IMR-90 (cell line): ENCODE measurements around the gene NKAIN1. TPM values are rescaled to one million over a fixed set of nuclear protein-coding genes. Genes with fewer than 3 reads are reported as not detected.

ENCODE experiments used
- ATAC-seq: fragments of 200-7000 bp; cut with Tn5 transposase; 2 replicates; pipeline ENCODE4 v1.9.1; 2020; ENCODE audit warnings: low read depth, mild to moderate bottlenecking, moderate library complexity
- BruUV-seq: library from RNA; stranded (reverse); fragments of 400-500 nt; replicated peaks from 2 replicates; lab custom pipeline; 2021; lab: Mats Ljungman, UMichigan
- CTCF ChIA-PET: fragments of 300-600 bp; formaldehyde crosslinking; extraction: SDS; loops from one replicate; lab custom pipeline; 2021; ENCODE audit warnings: antibody characterized with exemption; lab: Yijun Ruan, JAX
- POLR2A ChIA-PET: fragments of 300-600 bp; sonication (Branson Sonifier 250); formaldehyde crosslinking; loops from one replicate; lab custom pipeline; 2022; ENCODE audit warnings: antibody characterized with exemption; ENCODE audit not compliant: unreplicated experiment; lab: Charles Lee
- DNase-seq: peaks from one replicate; pipeline ENCODE4 v3.0.0; 2013
- H2AFZ ChIP-seq: replicated peaks from 2 replicates; pipeline ENCODE3; 2013; ENCODE audit warnings: low read length, mild to moderate bottlenecking; ENCODE audit not compliant: poor library complexity
- H2AK5ac ChIP-seq: 2 replicates; pipeline ENCODE4 v1.6.1; 2013; ENCODE audit warnings: low read depth, low read length, inconsistent platforms
- H2AK9ac ChIP-seq: replicated peaks from 2 replicates; pipeline ENCODE3; 2013; ENCODE audit warnings: mild to moderate bottlenecking, low read depth, low read length, moderate library complexity; ENCODE audit not compliant: poor library complexity
- H2BK120ac ChIP-seq: 2 replicates; pipeline ENCODE4 v1.6.1; 2013; ENCODE audit warnings: low read depth, low read length, inconsistent platforms
- H2BK15ac ChIP-seq: 3 replicates; pipeline ENCODE4 v1.6.1; 2013; ENCODE audit warnings: low read depth, low read length, inconsistent platforms
- H2BK20ac ChIP-seq: 2 replicates; pipeline ENCODE4 v1.6.1; 2013; ENCODE audit warnings: low read depth, mild to moderate bottlenecking, inconsistent platforms, low read length, moderate library complexity
- H2BK5ac ChIP-seq: 2 replicates; pipeline ENCODE4 v1.6.1; 2013; ENCODE audit warnings: mild to moderate bottlenecking, low read depth, low read length, inconsistent platforms; ENCODE audit not compliant: poor library complexity, severe bottlenecking
- H3K14ac ChIP-seq: replicated peaks from 2 replicates; pipeline ENCODE4 v1.6.1; 2013; ENCODE audit warnings: low read depth, low read length, inconsistent platforms
- H3K18ac ChIP-seq: 2 replicates; pipeline ENCODE4 v1.6.1; 2013; ENCODE audit warnings: low read depth, low read length, control low read depth
- H3K23ac ChIP-seq: 2 replicates; pipeline ENCODE4 v1.6.1; 2013; ENCODE audit warnings: low read depth, low read length, inconsistent platforms
- H3K27ac ChIP-seq: 2 replicates; pipeline ENCODE4 v1.5.1; 2013; ENCODE audit warnings: mild to moderate bottlenecking, control low read depth, low read length; ENCODE audit not compliant: insufficient read depth
- H3K27me3 ChIP-seq: 2 replicates; pipeline ENCODE4 v1.6.1; 2013; ENCODE audit warnings: low read length; ENCODE audit not compliant: control insufficient read depth, insufficient read depth
- H3K36me3 ChIP-seq: 2 replicates; pipeline ENCODE4 v1.6.1; 2013; ENCODE audit warnings: low read length, mixed read lengths; ENCODE audit not compliant: control insufficient read depth, insufficient read depth
- H3K4ac ChIP-seq: 2 replicates; pipeline ENCODE4 v1.6.1; 2013; ENCODE audit warnings: low read depth, low read length, inconsistent platforms
- H3K4me1 ChIP-seq: 2 replicates; pipeline ENCODE4 v1.6.1; 2013; ENCODE audit warnings: low read length, mixed read lengths; ENCODE audit not compliant: control insufficient read depth, insufficient read depth
- H3K4me2 ChIP-seq: 2 replicates; pipeline ENCODE4 v1.6.1; 2013; ENCODE audit warnings: low read depth, mild to moderate bottlenecking, control low read depth, low read length, moderate library complexity
- H3K4me3 ChIP-seq: 2 replicates; pipeline ENCODE4 v1.5.1; 2013; ENCODE audit warnings: low read depth, mild to moderate bottlenecking, control low read depth, low read length, moderate library complexity; ENCODE audit not compliant: insufficient read depth
- H3K56ac ChIP-seq: 2 replicates; pipeline ENCODE4 v1.6.1; 2013; ENCODE audit warnings: low read length, inconsistent platforms; ENCODE audit not compliant: insufficient read depth; ENCODE audit errors: extremely low read depth
- H3K79me1 ChIP-seq, 2 experiments: 2 replicates each; pipeline ENCODE4 v1.6.1; 2013; ENCODE audit warnings: low read length in 2 of 2, inconsistent platforms in 1 of 2, low read depth in 1 of 2
- H3K9ac ChIP-seq: 2 replicates; pipeline ENCODE4 v1.6.1; 2013; ENCODE audit warnings: low read depth, low read length, control low read depth
- H3K9me1 ChIP-seq: 2 replicates; pipeline ENCODE4 v1.6.1; 2013; ENCODE audit warnings: low read length, inconsistent platforms; ENCODE audit not compliant: insufficient read depth
- H3K9me3 ChIP-seq: 2 replicates; pipeline ENCODE4 v1.6.1; 2013; ENCODE audit warnings: low read length; ENCODE audit not compliant: control insufficient read depth, insufficient read depth
- H4K20me1 ChIP-seq: 2 replicates; pipeline ENCODE4 v1.6.1; 2013; ENCODE audit warnings: low read length, inconsistent platforms; ENCODE audit not compliant: insufficient read depth
- H4K5ac ChIP-seq: 2 replicates; pipeline ENCODE4 v1.6.1; 2013; ENCODE audit warnings: mild to moderate bottlenecking, low read depth, low read length, control low read depth
- H4K8ac ChIP-seq, 2 experiments: 2 replicates each; pipeline ENCODE4 v1.6.1; 2013; ENCODE audit warnings: low read depth in 2 of 2, low read length in 2 of 2, control low read depth in 1 of 2, inconsistent platforms in 1 of 2
- H4K91ac ChIP-seq: 2 replicates; pipeline ENCODE4 v1.6.1; 2013; ENCODE audit warnings: low read depth, low read length, inconsistent platforms; ENCODE audit not compliant: insufficient read depth
- CEBPB ChIP-seq: IDR thresholded peaks from 2 replicates; pipeline ENCODE4 v1.6.1; 2012; ENCODE audit warnings: low read depth, low read length, improper control_type of control experiment
- CHD1 ChIP-seq: IDR thresholded peaks from 2 replicates; pipeline ENCODE4 v1.6.1; 2012; ENCODE audit warnings: low read depth, low read length, improper control_type of control experiment
- MAFK ChIP-seq: IDR thresholded peaks from 2 replicates; pipeline ENCODE4 v1.6.1; 2012; ENCODE audit warnings: low read depth, low read length, improper control_type of control experiment
- MAZ ChIP-seq: IDR thresholded peaks from 2 replicates; pipeline ENCODE4 v1.6.1; 2012; ENCODE audit warnings: low read depth, mild to moderate bottlenecking, low read length, improper control_type of control experiment, moderate library complexity, borderline replicate concordance
- MXI1 ChIP-seq: IDR thresholded peaks from 2 replicates; pipeline ENCODE4 v1.6.1; 2012; ENCODE audit warnings: low read depth, mild to moderate bottlenecking, low read length, moderate library complexity, borderline replicate concordance
- RCOR1 ChIP-seq: IDR thresholded peaks from 2 replicates; pipeline ENCODE4 v1.6.1; 2012; ENCODE audit warnings: mild to moderate bottlenecking, low read length, improper control_type of control experiment; ENCODE audit not compliant: insufficient replicate concordance
- RFX5 ChIP-seq: IDR thresholded peaks from 2 replicates; pipeline ENCODE4 v1.8.0; 2012; ENCODE audit warnings: low read depth, mild to moderate bottlenecking, low read length, moderate library complexity
- SMC3 ChIP-seq: fragments of 150-350 bp; IDR thresholded peaks from 2 replicates; pipeline ENCODE4 v1.6.1; 2016; ENCODE audit warnings: low read depth, mild to moderate bottlenecking, antibody characterized with exemption, low read length, moderate library complexity
- WGBS, 2 experiments: methylation state at CpG; one replicate each; pipeline versions ENCODE4 v1.1.5 to v1.1.7; 2013; ENCODE audit warnings: missing lambda C conversion rate in 2 of 2; ENCODE audit not compliant: insufficient read length in 1 of 2; ENCODE audit errors: extremely low coverage in 2 of 2; 5-methylcytosine and 5-hydroxymethylcytosine counted together
- dilution Hi-C: fragments of 300-500 bp; cut with HindIII; formaldehyde crosslinking; loops from one replicate; pipeline ENCODE4 v1.14.3; 2018; ENCODE audit warnings: low sequenced_read_pairs; ENCODE audit not compliant: unreplicated experiment
- in situ Hi-C: fragments of 300-500 bp; cut with MboI; formaldehyde crosslinking; loops from 3 replicates; pipeline ENCODE4 v1.14.3; 2019; ENCODE audit warnings: low sequenced_read_pairs, inconsistent platforms, mixed read lengths
- intact Hi-C: fragments of 100-400 bp; cut with micrococcal nuclease; formaldehyde crosslinking; loops from 2 replicates; pipeline ENCODE4 v1.10.0; 2022
- polyA plus RNA-seq, 3 experiments: library from polyadenylated mRNA; depleted of rRNA; stranded (reverse); fragments of >200 nt; gene quantifications; 2 replicates each; pipeline ENCODE4 v1.2.3, GENCODE V29; 2012; ENCODE audit warnings: low replicate concordance in 1 of 3
- total RNA-seq: library from RNA; depleted of rRNA; stranded (reverse); fragments of >200 nt; gene quantifications from 2 replicates; pipeline ENCODE4 v1.2.3, GENCODE V29; 2012
- TF ChIP-seq, protein P1 (sequence below): conservative IDR thresholded peaks from 2 replicates; pipeline ENCODE4 v1.5.1; 2012; ENCODE audit warnings: mild to moderate bottlenecking, low read depth, low read length, improper control_type of control experiment
- TF ChIP-seq, protein P2 (sequence below): fragments of 150-350 bp; IDR thresholded peaks from 2 replicates; pipeline ENCODE4 v1.6.1; 2017; ENCODE audit warnings: mild to moderate bottlenecking, antibody characterized with exemption, low read length, low read depth

The NKAIN1 gene
- total and polyA plus RNA-seq, 2 of the 4 experiments (the other 2 are of a cell fraction) = under 0.01 to 0.09 TPM

DNA sequence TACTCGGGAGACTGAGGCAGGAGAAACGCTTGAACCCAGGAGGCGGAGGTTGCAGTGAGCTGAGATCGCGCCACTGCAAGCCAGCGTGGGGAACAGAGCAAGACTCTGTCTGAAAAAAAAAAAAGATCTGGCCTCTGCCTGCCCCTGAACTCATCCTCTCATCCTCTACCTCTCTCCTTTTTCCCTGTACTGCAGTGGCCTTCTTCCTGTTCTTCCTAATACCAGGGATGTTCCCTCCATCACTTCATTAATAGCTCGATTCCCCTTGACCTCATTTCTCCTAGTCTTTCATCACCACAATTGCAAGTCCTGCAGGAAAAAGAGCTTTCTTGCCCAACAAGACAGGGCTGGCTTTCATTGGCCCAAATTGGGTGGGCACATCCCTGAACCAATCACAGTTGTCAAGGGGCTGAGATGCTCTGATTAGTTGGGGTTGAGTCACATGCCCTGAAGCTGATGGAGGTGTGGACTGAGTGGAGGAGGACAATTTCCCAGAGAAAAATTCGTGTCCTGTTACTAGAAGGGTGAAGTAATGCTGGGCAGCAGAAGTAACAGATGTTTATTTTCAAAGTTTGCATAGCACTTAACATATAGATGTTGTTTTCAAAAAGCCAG is 87.4 kb downstream of the NKAIN1 start:
- Histone ChIP-seq H2AK5ac (no peak overlapping the region), H2AFZ (peak overlapping the region; percentile 82), H2AK9ac (peak overlapping the region; percentile 0), H3K9me3 (no peaks in the 10 kb centered on the region), H3K4me3 (no peak overlapping the region), H3K9me1 (peaks cover 3% of the 10 kb centered on the region; the same call in 1 of the 2 replicates), H3K56ac (no peak overlapping the region), H3K36me3 (no peaks in the 10 kb centered on the region; the same call in 1 of the 2 replicates), H3K27ac (peak overlapping the region; percentile 29; the same call in 1 of the 2 replicates), H4K8ac (peak overlapping the region; percentile 32 to 80; a peak in 3 of 4 replicates), H2BK120ac (0 out of 2 replicates have a peak overlapping the region, but pooled peaks have one; percentile 1), H3K4me2 (no peak overlapping the region), H3K4ac (0 out of 2 replicates have a peak overlapping the region, but pooled peaks have one; percentile 24), H2BK20ac (no peak overlapping the region), H4K5ac (no peak overlapping the region), H3K23ac (peak overlapping the region; percentile 29; the same call in 1 of the 2 replicates), H3K18ac (no peak overlapping the region), H3K4me1 (peaks cover 6% of the 10 kb centered on the region), H3K14ac (0 out of 2 replicates have a peak overlapping the region, but pooled peaks have one; percentile 48), H4K91ac (no peak overlapping the region; the same call in 1 of the 2 replicates), H3K9ac (no peak overlapping the region), H4K20me1 (no peaks in the 10 kb centered on the region), H2BK15ac (no peak overlapping the region), H2BK5ac (no peak overlapping the region), H3K27me3 (no peaks in the 10 kb centered on the region), H3K79me1 (peaks cover 2 to 11% of the 10 kb centered on the region in 2 experiments; a peak in 2 of 4 replicates)
- TF ChIP-seq CHD1 = no peak
- no peak for TF ChIP-seq MXI1
- TF ChIP-seq, protein P1, sequence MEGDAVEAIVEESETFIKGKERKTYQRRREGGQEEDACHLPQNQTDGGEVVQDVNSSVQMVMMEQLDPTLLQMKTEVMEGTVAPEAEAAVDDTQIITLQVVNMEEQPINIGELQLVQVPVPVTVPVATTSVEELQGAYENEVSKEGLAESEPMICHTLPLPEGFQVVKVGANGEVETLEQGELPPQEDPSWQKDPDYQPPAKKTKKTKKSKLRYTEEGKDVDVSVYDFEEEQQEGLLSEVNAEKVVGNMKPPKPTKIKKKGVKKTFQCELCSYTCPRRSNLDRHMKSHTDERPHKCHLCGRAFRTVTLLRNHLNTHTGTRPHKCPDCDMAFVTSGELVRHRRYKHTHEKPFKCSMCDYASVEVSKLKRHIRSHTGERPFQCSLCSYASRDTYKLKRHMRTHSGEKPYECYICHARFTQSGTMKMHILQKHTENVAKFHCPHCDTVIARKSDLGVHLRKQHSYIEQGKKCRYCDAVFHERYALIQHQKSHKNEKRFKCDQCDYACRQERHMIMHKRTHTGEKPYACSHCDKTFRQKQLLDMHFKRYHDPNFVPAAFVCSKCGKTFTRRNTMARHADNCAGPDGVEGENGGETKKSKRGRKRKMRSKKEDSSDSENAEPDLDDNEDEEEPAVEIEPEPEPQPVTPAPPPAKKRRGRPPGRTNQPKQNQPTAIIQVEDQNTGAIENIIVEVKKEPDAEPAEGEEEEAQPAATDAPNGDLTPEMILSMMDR = no peak
- no peak for TF ChIP-seq RFX5
- TF ChIP-seq, protein P2, sequence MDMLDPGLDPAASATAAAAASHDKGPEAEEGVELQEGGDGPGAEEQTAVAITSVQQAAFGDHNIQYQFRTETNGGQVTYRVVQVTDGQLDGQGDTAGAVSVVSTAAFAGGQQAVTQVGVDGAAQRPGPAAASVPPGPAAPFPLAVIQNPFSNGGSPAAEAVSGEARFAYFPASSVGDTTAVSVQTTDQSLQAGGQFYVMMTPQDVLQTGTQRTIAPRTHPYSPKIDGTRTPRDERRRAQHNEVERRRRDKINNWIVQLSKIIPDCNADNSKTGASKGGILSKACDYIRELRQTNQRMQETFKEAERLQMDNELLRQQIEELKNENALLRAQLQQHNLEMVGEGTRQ = peak; percentile 86
- TF ChIP-seq MAZ = no peak
- no peak for TF ChIP-seq RCOR1
- TF ChIP-seq CEBPB = peak; percentile 92
- no peak for TF ChIP-seq MAFK
- no peak for TF ChIP-seq SMC3
- DNase-seq (peak; percentile 87), ATAC-seq (peak; percentile 58)
- POLR2A ChIA-PET = no interaction called here
- dilution Hi-C loops = no loop called here
- intact Hi-C loops = loop anchor here (10.0 kb wide), 1 partner anchor 197 kb away; no protein-coding TSS in a partner anchor
- CTCF ChIA-PET = interaction anchor here (0.6 to 1.2 kb wide), 4 partner anchors 10 to 58 kb away, joined by 3 to 8 read pairs (median 5); no protein-coding TSS in a partner anchor
- 50% methylated on average over 2 of the region's 8 CpGs; no CpG with 5 or more reads in 1 of the 2 experiments for WGBS, 2 experiments
- no TSS peak for BruUV-seq
- in situ Hi-C loops = no loop called here
